Choroid plexus epithelial cell (primary cell): ENCODE data around the gene C16orf92.

Experiments
- DNase-seq: peaks from one replicate; pipeline ENCODE4 v3.0.0-alpha.2; 2010; ENCODE audit warnings: low read depth
- H3K4me3 ChIP-seq: 2 replicates; pipeline ENCODE4 v1.5.1; 2011; ENCODE audit warnings: low read depth, mild to moderate bottlenecking, control low read depth, low read length, moderate library complexity
- CTCF ChIP-seq: conservative IDR thresholded peaks from 2 replicates; pipeline ENCODE4 v1.5.1; 2011; ENCODE audit warnings: low read depth, mild to moderate bottlenecking, control low read depth, inconsistent platforms, low read length, moderate library complexity

The C16orf92 gene

DNA sequence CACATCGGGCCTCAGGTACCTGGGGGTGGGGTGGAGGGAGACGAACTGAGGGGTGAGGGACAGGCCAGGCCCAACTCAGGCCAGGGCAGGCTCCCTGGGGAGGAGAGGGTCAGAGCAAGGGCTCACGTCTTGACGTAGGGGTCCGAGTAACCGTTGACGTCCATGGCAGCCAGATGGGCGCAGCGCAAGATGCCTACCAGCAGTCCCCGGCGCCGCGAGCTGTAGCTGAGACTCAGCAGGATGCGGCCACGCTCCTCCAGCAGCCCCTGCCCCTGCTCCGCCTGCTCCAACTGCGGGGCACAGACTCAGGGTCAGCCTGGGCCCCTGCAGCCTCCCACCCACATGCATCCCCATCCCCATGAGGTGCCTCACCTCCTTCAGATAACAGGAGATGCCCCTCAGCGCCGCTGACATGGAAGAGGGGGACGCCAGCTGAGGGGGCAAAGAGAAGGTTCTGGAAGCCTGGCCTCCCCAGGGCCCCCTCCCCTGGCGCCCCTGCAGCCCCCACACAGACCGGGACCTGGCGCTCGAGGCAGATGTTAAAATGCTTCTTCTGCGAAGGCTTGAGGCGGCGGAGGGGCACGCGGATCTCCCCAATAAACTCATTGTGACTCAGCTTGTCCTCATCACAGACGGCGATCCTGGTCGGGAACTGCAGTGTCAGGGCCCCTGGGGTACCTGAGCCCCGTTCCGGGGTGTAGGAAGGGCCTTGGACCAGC, 16.2 kb upstream of the C16orf92 start:
- DNase-seq = no peak
- TF ChIP-seq CTCF = no peak
- H3K4me3 ChIP-seq = no peak overlapping the region

DNA sequence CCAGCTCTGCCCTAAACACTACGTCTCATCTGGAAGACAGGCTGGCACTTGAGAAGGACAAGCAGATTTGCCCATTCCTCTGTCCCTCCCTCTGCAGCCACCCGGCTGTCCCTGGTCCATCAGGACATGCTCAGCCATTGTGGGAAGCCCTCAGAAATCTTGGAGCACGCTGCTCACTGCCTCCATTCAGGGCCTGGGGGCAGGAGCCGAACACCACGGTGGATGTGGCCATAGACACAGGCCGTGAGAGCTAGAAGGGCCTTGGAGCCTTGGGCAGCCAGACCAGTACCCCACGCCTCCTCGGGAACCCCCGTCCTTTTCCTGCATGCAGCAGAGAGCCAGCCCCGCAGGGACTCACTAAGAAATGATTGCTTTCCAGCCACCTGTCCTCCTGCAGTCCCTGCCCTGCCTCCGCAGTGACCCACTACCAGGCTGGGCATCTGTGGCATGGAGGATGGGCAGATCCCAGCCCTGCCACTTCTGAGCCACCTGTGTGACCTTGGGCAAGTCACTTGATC, 15.6 kb upstream of the C16orf92 start:
- H3K4me3 ChIP-seq = no peak overlapping the region
- no peak for TF ChIP-seq CTCF
- no peak for DNase-seq

DNA sequence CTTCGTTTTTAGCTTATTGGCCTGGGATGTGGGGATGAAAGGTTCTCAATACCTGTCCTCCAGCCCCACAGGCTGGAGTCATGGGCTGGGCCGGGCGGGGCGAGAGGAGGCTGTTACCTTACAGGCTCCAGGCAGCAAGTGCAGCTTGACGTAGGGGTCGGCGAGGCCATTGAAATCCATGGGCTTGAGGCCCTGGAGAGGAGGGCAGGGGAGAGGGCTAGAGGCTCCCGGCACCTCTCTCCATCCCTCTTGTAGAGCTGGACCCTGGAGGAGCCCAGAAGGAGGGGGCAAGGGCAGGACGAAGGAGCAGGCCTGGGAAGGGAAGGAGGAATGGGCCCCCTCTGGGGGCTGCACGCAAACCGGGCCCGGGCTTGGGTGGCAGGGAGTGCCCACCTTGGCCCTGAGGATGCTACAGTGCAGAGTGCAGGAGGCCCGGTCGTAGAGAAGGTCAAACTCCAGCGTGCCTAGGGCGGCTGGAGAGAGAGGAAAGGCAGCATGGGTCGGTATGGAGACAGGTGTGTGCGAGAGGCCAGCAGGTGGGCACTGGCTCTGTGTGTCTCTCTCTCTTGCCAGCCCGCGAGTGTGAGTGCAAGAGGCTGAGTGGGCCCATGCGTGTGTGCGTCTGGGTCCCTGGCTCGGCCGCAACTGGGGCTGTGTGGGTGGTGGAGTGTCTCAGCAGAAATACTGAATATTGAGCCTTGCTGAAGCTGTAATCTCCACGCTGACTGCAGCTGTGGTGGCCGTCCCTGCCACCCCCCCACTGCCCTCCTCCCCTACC, 13.7 kb upstream of the C16orf92 start:
- H3K4me3 ChIP-seq = no peak overlapping the region
- TF ChIP-seq CTCF = no peak
- DNase-seq = no peak

DNA sequence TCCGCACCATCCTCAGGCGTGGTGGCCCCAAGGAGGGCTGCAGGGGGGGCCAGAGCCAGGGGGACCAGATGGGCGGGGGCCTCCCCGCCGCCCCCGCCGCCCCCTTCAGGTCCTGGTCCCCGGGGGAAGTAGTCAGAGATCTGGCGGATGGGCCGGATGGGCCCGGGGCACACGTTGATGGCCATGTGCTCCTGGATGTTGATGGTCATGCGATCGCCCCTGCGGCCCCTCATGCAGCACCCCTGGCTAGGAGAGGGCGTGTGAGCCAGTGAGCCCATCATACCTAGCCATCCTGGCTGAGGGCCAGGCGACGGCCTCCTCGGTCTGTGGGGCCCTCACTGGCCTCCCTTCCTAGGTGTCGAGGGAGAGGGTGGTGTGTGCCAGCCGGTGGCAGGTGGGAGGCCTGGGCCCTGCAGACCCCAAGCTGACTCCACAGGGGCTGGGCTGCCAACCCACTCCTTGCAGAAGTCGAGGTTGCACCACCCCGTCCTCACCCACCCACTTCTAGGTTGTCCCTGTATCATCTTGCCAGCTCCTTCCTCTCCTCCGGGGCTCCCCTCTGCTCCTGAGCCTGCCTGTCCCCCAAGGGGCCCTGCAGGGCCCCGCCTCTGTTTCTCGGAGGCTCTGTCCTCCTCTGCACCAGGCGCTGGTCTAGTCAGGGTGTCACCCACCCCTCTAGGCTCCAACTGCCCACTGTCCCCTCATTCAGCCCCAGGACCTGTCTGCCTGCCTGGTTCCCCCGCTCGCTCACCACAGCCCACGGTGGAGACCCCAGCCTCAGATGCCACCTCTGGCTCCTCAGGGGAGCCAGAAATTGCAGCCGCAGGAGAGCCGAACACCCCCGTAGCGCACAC, 12.8 kb upstream of the C16orf92 start:
- TF ChIP-seq CTCF = no peak
- H3K4me3 ChIP-seq = no peak overlapping the region
- DNase-seq = no peak

- no peak for DNase-seq
- H3K4me3 ChIP-seq = peak within 1 kb of the TSS; percentile 36
- TF ChIP-seq CTCF = no peak
These were observed 11.9 kb upstream of the C16orf92 start, which contains the start of gene DOC2A for GRCh38 chr16:30010844-30011713. Gene DOC2A, minus strand, starts transcription at chr16:30011027. Its CDS starts 805 bp downstream, at chr16:30010222.
